ENCODE measurements around the gene SLC22A23. TPM values are rescaled to one million over a fixed set of nuclear protein-coding genes. Genes with fewer than 3 reads are reported as not detected.

SLC22A23 gene
- total and polyA plus RNA-seq, 5 donors from 2014 or later, result 0.24 to 6.3 (median 0.71) TPM

DNA sequence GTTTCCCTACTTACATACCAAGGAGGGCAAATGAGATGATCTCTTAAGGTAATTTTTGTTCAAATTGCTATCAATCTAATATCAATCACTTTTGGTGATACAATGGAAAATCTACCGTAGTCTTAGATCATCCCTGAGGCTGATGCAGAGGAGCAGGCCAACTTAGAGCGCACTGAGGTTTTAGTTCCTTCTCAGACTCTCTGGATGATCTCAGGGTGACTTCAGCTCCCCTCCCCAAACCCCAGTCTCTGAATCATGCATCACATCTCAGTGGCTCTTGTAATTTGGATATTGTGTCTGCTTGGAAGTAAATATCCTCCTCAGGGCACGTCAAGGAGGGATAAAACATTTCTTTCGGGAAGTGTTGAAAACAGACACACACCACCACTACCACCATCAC, 235.3 kb downstream of the SLC22A23 start:
- Mint-ChIP-seq H3K9me3 (peaks cover 0 to 5% (median 0%) of the 10 kb centered on the region in 7 donors), H3K36me3 (no peaks in the 10 kb centered on the region), H3K27me3 (peaks cover 58% of the 10 kb centered on the region), H3K27ac (no peak overlapping the region), H3K4me1 (peaks cover 0 to 9% (median 1%) of the 10 kb centered on the region in 4 donors), H3K4me3 (no peak overlapping the region)
- Histone ChIP-seq H3K27me3 (ENCODE audit: control insufficient read depth, insufficient read depth, low read length) (peaks cover 30% of the 10 kb centered on the region), H3K4me1 (ENCODE audit: control insufficient read depth, insufficient read depth, low read length, poor library complexity, severe bottlenecking) (peaks cover 2% of the 10 kb centered on the region), H3K9me3 (ENCODE audit: control insufficient read depth in 2 of 2, low read length in 2 of 2) (no peaks in the 10 kb centered on the region), H3K27ac (ENCODE audit: insufficient read depth, low read length, poor library complexity, severe bottlenecking) (no peak overlapping the region), H3K36me3 (ENCODE audit: control insufficient read depth, insufficient read depth, low read length) (no peaks in the 10 kb centered on the region), H3K4me3 (ENCODE audit: low read depth, low read length) (no peak overlapping the region)
- no peak for DNase-seq
- no peak for ATAC-seq (ENCODE audit: low read depth in 2 of 2)

GRCh38 chr6:3220366-3220765, 236.5 kb downstream of the SLC22A23 start:
- DNase-seq, result no peak
- H3K4me1 Mint-ChIP-seq, result peaks cover 0 to 2% (median 0%) of the 10 kb centered on the region in 4 donors
- H3K9me3 ChIP-seq (ENCODE audit: control insufficient read depth in 2 of 2, low read length in 2 of 2), result no peaks in the 10 kb centered on the region
- H3K27ac ChIP-seq (ENCODE audit: insufficient read depth, low read length, poor library complexity, severe bottlenecking), result no peak overlapping the region
- no peak overlapping the region for H3K4me3 Mint-ChIP-seq
- ATAC-seq (ENCODE audit: low read depth in 2 of 2), result no peak
- peaks cover 22% of the 10 kb centered on the region for H3K27me3 ChIP-seq (ENCODE audit: control insufficient read depth, insufficient read depth, low read length)
- H3K27ac Mint-ChIP-seq, result no peak overlapping the region
- peaks cover 56% of the 10 kb centered on the region for H3K27me3 Mint-ChIP-seq
- H3K36me3 ChIP-seq (ENCODE audit: control insufficient read depth, insufficient read depth, low read length), result no peaks in the 10 kb centered on the region
- H3K4me1 ChIP-seq (ENCODE audit: control insufficient read depth, insufficient read depth, low read length, poor library complexity, severe bottlenecking), result no peaks in the 10 kb centered on the region
- H3K9me3 Mint-ChIP-seq, result peaks cover 0 to 5% (median 0%) of the 10 kb centered on the region in 7 donors
- no peak overlapping the region for H3K4me3 ChIP-seq (ENCODE audit: low read depth, low read length)
- no peaks in the 10 kb centered on the region for H3K36me3 Mint-ChIP-seq

Other genes starting within 250 kb of the SLC22A23 start
- 0.91 TPM for gene TUBB2B, start 229.4 kb downstream of the SLC22A23 start, total RNA-seq
- gene TUBB2B, start 229.4 kb downstream of the SLC22A23 start, polyA plus RNA-seq, result under 1 TPM in 3 of 4 donors, not detected in 1; 0.09 to 0.10 (median 0.10) TPM
- 18.0 TPM for gene PSMG4, start 198.1 kb downstream of the SLC22A23 start, total RNA-seq
- gene PSMG4, start 198.1 kb downstream of the SLC22A23 start, polyA plus RNA-seq, result 10 to 100 TPM; 45.2 to 56.8 (median 52.7) TPM